RWPE2 (cell line): ENCODE results near the gene PPP1R12C.

Experiments used
- ATAC-seq: fragments of 200-7000 bp; cut with Tn5 transposase; 3 replicates; pipeline ENCODE4 v1.9.1; 2021; ENCODE audit warnings: low read depth
- DNase-seq: peaks from one replicate; pipeline ENCODE4 v3.0.0-alpha.2; 2020; ENCODE audit warnings: low spot score
- H3K27ac ChIP-seq: fragments of 450-650 bp; 2 replicates; pipeline ENCODE4 v1.5.1; 2017; ENCODE audit warnings: mild to moderate bottlenecking; ENCODE audit not compliant: poor library complexity, severe bottlenecking
- H3K27me3 ChIP-seq: fragments of 250-450 bp; sonication (Bioruptor Pico); 2 replicates; pipeline ENCODE4 v1.5.1; 2021; ENCODE audit warnings: mild to moderate bottlenecking, moderate library complexity; ENCODE audit not compliant: insufficient read depth, poor library complexity, severe bottlenecking
- H3K36me3 ChIP-seq: fragments of 250-450 bp; sonication (Bioruptor Pico); 2 replicates; pipeline ENCODE4 v1.5.1; 2020; ENCODE audit warnings: low read depth, mild to moderate bottlenecking, moderate library complexity
- H3K4me1 ChIP-seq: fragments of 250-450 bp; sonication (Bioruptor Pico); 2 replicates; pipeline ENCODE4 v1.5.1; 2021; ENCODE audit warnings: mild to moderate bottlenecking, moderate library complexity; ENCODE audit not compliant: insufficient read depth, poor library complexity, severe bottlenecking
- H3K4me3 ChIP-seq: fragments of 250-450 bp; sonication (Bioruptor Pico); 2 replicates; pipeline ENCODE4 v1.5.1; 2021; ENCODE audit warnings: mild to moderate bottlenecking, moderate library complexity; ENCODE audit not compliant: severe bottlenecking
- H3K9me3 ChIP-seq: fragments of 250-450 bp; sonication (Bioruptor Pico); 2 replicates; pipeline ENCODE4 v1.5.1; 2021; ENCODE audit warnings: mild to moderate bottlenecking, moderate library complexity; ENCODE audit not compliant: severe bottlenecking
- CTCF ChIP-seq: fragments of 450-650 bp; IDR thresholded peaks from one replicate; pipeline ENCODE4 v1.5.1; 2017; ENCODE audit warnings: mild to moderate bottlenecking, moderate library complexity; ENCODE audit not compliant: poor library complexity, severe bottlenecking

The PPP1R12C gene

GRCh38 chr19:55071913-55072312 is 45.5 kb downstream of the PPP1R12C start:
- H3K4me1 ChIP-seq = peaks cover 8% of the 10 kb centered on the region
- H3K9me3 ChIP-seq = no peaks in the 10 kb centered on the region
- TF ChIP-seq CTCF = no peak
- ATAC-seq = no peak
- peaks cover 4% of the 10 kb centered on the region for H3K27me3 ChIP-seq
- no peaks in the 10 kb centered on the region for H3K36me3 ChIP-seq
- no peak overlapping the region for H3K4me3 ChIP-seq
- no peak for DNase-seq
- no peak overlapping the region for H3K27ac ChIP-seq

GRCh38 chr19:55071129-55071502 is 46.3 kb downstream of the PPP1R12C start:
- peak; percentile 89 for DNase-seq
- H3K27ac ChIP-seq = no peak overlapping the region
- H3K27me3 ChIP-seq = peaks cover 10% of the 10 kb centered on the region
- peaks cover 8% of the 10 kb centered on the region for H3K4me1 ChIP-seq
- H3K36me3 ChIP-seq = no peaks in the 10 kb centered on the region
- no peak for TF ChIP-seq CTCF
- ATAC-seq = peak; percentile 79
- no peak overlapping the region for H3K4me3 ChIP-seq
- no peaks in the 10 kb centered on the region for H3K9me3 ChIP-seq

- DNase-seq (no peak), ATAC-seq (no peak)
- H3K27ac ChIP-seq = no peak overlapping the region
- H3K9me3 ChIP-seq = no peaks in the 10 kb centered on the region
- peaks cover 8% of the 10 kb centered on the region for H3K4me1 ChIP-seq
- H3K27me3 ChIP-seq = peaks cover 14% of the 10 kb centered on the region
- H3K4me3 ChIP-seq = no peak overlapping the region
- no peak for TF ChIP-seq CTCF
- H3K36me3 ChIP-seq = no peaks in the 10 kb centered on the region
These were observed 46.8 kb downstream of the PPP1R12C start for GRCh38 chr19:55070466-55071128.

- Histone ChIP-seq H3K9me3 (no peaks in the 10 kb centered on the region), H3K27me3 (peaks cover 14% of the 10 kb centered on the region), H3K4me1 (peaks cover 8% of the 10 kb centered on the region), H3K27ac (no peak overlapping the region), H3K36me3 (no peaks in the 10 kb centered on the region), H3K4me3 (no peak overlapping the region)
- DNase-seq = no peak
- ATAC-seq = no peak
- no peak for TF ChIP-seq CTCF
These were observed 47.6 kb downstream of the PPP1R12C start for GRCh38 chr19:55069865-55070197.
